ENCODE measurements around the gene PCARE. TPM values are rescaled to one million over a fixed set of nuclear protein-coding genes. Genes with fewer than 3 reads are reported as not detected.
"Not testable (repeated sequence)": the region's sequence is repeated elsewhere in the genome, so short reads cannot be mapped to it uniquely, and the experiment has no call there.

The PCARE gene
- total and polyA plus RNA-seq, 2 experiments from 2014 or later = 2.2 TPM; not detected in 1

DNA sequence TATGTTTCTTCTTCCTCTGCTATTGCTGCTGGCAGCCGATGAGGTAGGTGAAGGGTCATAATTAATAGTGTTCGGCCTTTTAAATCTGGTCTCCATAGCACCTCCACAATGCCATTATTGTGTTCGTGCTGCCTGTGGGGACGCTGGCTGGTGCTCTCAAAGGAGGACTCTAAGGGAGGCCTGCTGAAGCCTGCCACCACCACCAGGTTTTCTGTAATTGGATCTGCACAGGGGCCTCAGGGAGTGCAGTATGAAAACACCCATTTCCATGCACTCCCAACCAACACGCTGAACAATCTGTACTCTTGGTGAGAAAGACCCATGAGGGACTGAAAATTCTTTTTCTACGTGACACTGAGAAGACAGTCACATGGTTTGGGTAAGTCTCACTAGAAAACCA, 23.2 kb upstream of the PCARE start:
- H4K20me1 ChIP-seq (ENCODE audit: insufficient read depth, poor library complexity, severe bottlenecking) = no peaks in the 10 kb centered on the region
- H3K9me2 ChIP-seq (replicated peaks; ENCODE audit: insufficient read depth) = no peaks in the 10 kb centered on the region
- 89% methylated on average over 6 of the region's 6 CpGs for WGBS (ENCODE audit: low lambda C conversion rate, missing lambda C conversion rate)
- H2AFZ ChIP-seq = no peak overlapping the region
- H3K4me3 ChIP-seq = no peak overlapping the region
- H3K36me3 ChIP-seq (replicated peaks; ENCODE audit: insufficient read depth, low read depth) = no peaks in the 10 kb centered on the region
- no peaks in the 10 kb centered on the region for H3K4me1 ChIP-seq (ENCODE audit: insufficient read depth)
- no peak for DNase-seq (ENCODE audit: low spot score)
- no peak overlapping the region for H3K4me2 ChIP-seq
- TF ChIP-seq CTCF (IDR thresholded peaks at IDR 0.05; ENCODE audit: poor library complexity) (no peak), EZH2phosphoT487 (IDR thresholded peaks at IDR 0.05; ENCODE audit: low read depth, severe bottlenecking, unreplicated experiment) (no peak), EZH2 (IDR thresholded peaks at IDR 0.05; ENCODE audit: borderline replicate concordance) (no peak)
- H3K79me2 ChIP-seq = no peaks in the 10 kb centered on the region
- H3K27ac ChIP-seq = no peak overlapping the region
- no peaks in the 10 kb centered on the region for H3K9me3 ChIP-seq (ENCODE audit: low read depth)
- H3K27me3 ChIP-seq = no peaks in the 10 kb centered on the region

- no peak overlapping the region for H3K4me2 ChIP-seq
- 85% methylated on average over 8 of the region's 8 CpGs for WGBS (ENCODE audit: low lambda C conversion rate, missing lambda C conversion rate)
- no peaks in the 10 kb centered on the region for H3K9me3 ChIP-seq (ENCODE audit: low read depth)
- H2AFZ ChIP-seq = no peak overlapping the region
- TF ChIP-seq EZH2phosphoT487 (IDR thresholded peaks at IDR 0.05; ENCODE audit: low read depth, severe bottlenecking, unreplicated experiment) = no peak
- no peak for TF ChIP-seq EZH2 (IDR thresholded peaks at IDR 0.05; ENCODE audit: borderline replicate concordance)
- no peak for TF ChIP-seq CTCF (IDR thresholded peaks at IDR 0.05; ENCODE audit: poor library complexity)
- H3K4me1 ChIP-seq (ENCODE audit: insufficient read depth) = no peaks in the 10 kb centered on the region
- no peak overlapping the region for H3K27ac ChIP-seq
- H3K27me3 ChIP-seq = no peaks in the 10 kb centered on the region
- DNase-seq (ENCODE audit: low spot score) = no peak
- H3K36me3 ChIP-seq (replicated peaks; ENCODE audit: insufficient read depth, low read depth) = no peaks in the 10 kb centered on the region
- no peaks in the 10 kb centered on the region for H4K20me1 ChIP-seq (ENCODE audit: insufficient read depth, poor library complexity, severe bottlenecking)
- H3K4me3 ChIP-seq = no peak overlapping the region
- no peaks in the 10 kb centered on the region for H3K79me2 ChIP-seq
- H3K9me2 ChIP-seq (replicated peaks; ENCODE audit: insufficient read depth) = no peaks in the 10 kb centered on the region
These were observed 22.6 kb upstream of the PCARE start for GRCh38 chr2:29096969-29097368.

DNA sequence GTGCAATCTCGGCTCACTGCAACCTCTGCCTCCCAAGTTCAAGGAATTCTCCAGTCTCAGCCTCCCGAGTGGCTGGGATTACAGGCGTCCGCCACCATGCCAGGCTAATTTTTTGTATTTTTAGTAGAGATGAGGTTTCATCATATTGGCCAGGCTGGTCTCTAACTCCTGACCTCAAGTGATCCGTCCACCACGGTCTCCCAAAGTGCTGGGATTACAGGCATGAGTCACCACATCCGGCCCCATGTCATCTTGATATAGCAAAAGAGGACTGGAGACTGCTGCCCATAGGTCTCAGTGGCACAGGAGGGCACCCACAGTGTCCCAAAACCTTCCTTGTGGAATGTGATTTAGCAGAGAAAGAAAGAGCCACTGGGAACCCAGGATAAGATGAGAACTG, 16.0 kb upstream of the PCARE start:
- H3K9me2 ChIP-seq (replicated peaks; ENCODE audit: insufficient read depth); H3K27me3 ChIP-seq; H3K4me2 ChIP-seq; H3K4me3 ChIP-seq; DNase-seq (ENCODE audit: low spot score); H4K20me1 ChIP-seq (ENCODE audit: insufficient read depth, poor library complexity, severe bottlenecking); H3K27ac ChIP-seq; H3K4me1 ChIP-seq (ENCODE audit: insufficient read depth); H3K9me3 ChIP-seq (ENCODE audit: low read depth); H2AFZ ChIP-seq; H3K36me3 ChIP-seq (replicated peaks; ENCODE audit: insufficient read depth, low read depth); H3K79me2 ChIP-seq: not testable (repeated sequence)
- 88% methylated on average over 7 of the region's 7 CpGs for WGBS (ENCODE audit: low lambda C conversion rate, missing lambda C conversion rate)

DNA sequence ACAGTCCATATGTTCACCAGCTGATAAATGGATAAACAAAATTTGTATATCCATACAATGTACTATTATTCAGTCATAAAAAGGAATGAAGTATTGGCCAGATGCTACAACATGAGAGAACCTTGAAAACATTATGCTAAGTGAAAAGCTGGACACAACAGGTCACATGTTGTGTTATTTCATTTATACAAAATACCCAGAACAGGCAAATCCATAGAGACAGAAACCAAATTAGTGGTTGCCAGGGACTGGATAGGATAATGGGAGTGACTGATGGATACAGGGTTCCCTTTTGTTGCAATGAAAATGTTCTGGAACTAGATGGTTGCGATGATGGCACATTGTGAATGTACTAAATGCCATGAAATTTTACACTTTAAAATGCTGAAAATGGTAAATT, 10.2 kb upstream of the PCARE start:
- H3K4me3 ChIP-seq = no peak overlapping the region
- 96% methylated on average over 1 of the region's 1 CpG for WGBS (ENCODE audit: low lambda C conversion rate, missing lambda C conversion rate)
- no peaks in the 10 kb centered on the region for H3K79me2 ChIP-seq
- no peak for DNase-seq (ENCODE audit: low spot score)
- no peaks in the 10 kb centered on the region for H3K27me3 ChIP-seq
- H3K4me1 ChIP-seq (ENCODE audit: insufficient read depth) = no peaks in the 10 kb centered on the region
- TF ChIP-seq EZH2 (IDR thresholded peaks at IDR 0.05; ENCODE audit: borderline replicate concordance) (no peak), CTCF (IDR thresholded peaks at IDR 0.05; ENCODE audit: poor library complexity) (no peak), EZH2phosphoT487 (IDR thresholded peaks at IDR 0.05; ENCODE audit: low read depth, severe bottlenecking, unreplicated experiment) (no peak)
- no peaks in the 10 kb centered on the region for H4K20me1 ChIP-seq (ENCODE audit: insufficient read depth, poor library complexity, severe bottlenecking)
- H3K9me2 ChIP-seq (replicated peaks; ENCODE audit: insufficient read depth) = no peaks in the 10 kb centered on the region
- H2AFZ ChIP-seq = no peak overlapping the region
- H3K27ac ChIP-seq = no peak overlapping the region
- H3K9me3 ChIP-seq (ENCODE audit: low read depth) = no peaks in the 10 kb centered on the region
- H3K4me2 ChIP-seq = no peak overlapping the region
- H3K36me3 ChIP-seq (replicated peaks; ENCODE audit: insufficient read depth, low read depth) = no peaks in the 10 kb centered on the region
